HG02885 (cell line): ENCODE data around the gene PCMTD2.
"Not testable (repeated sequence)": the region's sequence is repeated elsewhere in the genome, so short reads cannot be mapped to it uniquely, and the experiment has no call there.

Source experiments
- ATAC-seq: cut with Tn5 transposase; IDR thresholded peaks from one replicate; pipeline ENCODE4 v1.9.1; 2021; ENCODE audit warnings: mild to moderate bottlenecking; ENCODE audit not compliant: unreplicated experiment, poor library complexity

The PCMTD2 gene

DNA sequence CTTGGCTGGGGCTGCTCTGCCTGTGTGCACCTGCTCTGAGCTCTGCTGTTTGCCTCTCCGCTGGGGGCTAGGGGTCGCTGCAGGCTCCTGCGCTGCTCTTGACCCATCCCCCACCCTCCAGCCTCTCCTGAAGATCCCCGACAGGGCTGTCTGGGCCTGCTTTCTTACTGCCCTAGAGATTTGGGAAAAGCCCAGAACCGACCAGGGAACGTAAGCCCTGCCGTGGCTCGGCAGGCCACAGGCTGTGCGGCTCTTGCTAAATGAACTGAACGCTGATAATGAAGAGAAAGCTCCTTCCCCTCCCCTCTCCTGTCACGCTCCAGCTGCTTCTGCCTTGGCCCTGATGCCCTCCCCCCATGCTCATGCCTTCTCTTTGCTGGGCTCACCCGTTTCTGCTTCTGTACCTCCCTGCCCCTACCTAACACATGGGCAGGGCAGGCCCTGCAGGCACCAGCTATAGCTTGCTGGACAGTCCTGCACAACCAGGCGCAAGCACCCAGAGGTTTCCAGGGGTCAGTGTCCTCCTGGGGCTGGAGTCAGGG is 32.0 kb upstream of the PCMTD2 start:
- no peak for ATAC-seq

DNA sequence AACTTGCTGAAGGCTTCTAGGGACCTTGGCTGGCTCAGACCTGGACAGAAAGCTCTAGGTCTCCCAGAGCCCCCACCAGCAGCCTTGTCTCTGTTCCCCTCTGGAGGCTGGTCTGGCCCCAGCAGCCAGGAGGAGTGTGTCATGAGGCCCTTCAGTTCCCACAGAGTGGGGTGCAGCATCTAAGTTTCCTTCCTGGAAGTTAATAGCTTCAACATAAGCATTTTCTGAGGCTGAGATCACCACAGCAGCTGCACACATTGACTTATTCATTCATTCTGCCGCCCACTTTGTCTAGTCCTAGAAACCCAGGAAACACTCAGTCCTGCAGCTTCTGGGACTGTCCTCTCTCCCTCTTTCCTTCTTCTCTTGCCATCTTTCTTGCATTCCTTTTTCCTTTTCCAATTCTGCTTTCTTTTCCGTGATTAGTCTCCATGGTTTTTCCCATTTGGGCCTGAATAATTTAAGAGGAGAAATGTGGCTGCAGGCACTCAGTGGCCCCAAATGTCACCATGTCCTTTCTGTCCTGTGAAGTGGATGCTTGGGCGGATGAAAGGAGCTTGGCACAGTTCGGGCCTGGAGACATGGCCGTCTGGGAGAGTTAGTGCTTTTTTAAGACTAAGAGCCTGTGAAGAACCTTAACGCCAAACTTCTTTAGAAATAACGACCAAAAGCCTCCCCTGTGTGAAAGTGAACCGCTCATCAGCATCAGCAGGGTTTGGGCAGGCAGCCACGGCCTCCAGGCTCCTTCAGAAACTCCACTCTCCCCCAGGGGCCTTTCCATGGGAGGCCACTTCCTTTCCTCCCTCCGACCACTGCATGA is 31.0 kb upstream of the PCMTD2 start:
- no peak for ATAC-seq

DNA sequence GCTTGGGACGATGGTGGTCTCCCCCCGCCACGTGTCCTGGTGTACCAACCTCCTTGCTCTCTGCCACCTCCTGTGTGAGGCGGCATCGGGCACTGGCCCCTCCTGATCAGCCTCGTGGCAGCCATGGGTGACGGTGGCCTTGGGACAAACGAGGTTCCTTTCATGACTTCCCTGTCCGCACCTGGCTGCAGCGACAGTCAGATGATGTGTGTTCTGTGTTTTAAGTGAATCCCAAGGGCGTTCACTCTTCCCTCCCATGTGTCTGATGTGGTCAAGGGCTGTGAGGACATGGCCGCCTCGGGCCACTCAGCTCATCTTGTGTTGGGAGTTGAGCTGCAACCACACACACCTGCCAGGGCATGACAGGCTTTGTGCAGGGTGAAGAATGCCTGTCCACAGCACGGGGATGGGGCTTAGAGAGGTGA is 30.4 kb upstream of the PCMTD2 start:
- no peak for ATAC-seq

DNA sequence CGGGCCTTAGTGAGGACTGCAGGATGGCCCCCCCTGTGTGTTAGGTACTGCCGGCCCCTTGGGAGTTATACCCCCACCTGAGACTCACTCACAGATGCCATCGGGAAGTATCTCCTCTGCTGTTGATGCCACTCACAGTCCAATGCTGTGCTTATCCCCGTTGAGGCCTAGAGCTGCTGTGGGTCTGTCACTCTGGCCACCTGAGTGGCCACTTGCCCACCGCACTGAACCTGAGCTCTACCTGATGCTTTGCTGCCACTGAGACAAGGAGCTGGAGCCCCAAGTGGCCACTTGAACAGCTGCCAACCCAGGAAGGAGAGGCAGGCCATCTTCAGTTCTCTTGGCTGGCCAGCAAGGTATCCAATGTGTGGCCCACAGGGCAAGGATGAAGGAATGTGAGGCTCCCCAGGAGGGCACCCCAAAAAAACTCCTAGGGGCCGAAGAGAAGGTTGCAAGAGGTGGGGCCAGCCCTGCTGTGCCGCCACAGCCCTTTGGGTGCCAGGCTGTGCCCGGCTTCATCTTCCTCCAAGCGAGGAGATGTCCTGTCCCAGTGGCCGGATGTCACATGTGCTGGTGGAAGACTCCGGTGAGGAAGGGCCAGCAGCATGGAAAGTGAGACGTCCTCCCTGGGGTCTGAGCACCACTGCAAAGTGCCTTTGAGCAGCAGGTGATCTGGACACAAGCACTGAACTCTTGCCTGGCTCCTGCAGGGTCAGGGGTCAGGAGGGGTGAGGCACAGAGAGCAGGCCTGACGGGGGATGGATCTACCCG is 29.5 kb upstream of the PCMTD2 start:
- no peak for ATAC-seq

DNA sequence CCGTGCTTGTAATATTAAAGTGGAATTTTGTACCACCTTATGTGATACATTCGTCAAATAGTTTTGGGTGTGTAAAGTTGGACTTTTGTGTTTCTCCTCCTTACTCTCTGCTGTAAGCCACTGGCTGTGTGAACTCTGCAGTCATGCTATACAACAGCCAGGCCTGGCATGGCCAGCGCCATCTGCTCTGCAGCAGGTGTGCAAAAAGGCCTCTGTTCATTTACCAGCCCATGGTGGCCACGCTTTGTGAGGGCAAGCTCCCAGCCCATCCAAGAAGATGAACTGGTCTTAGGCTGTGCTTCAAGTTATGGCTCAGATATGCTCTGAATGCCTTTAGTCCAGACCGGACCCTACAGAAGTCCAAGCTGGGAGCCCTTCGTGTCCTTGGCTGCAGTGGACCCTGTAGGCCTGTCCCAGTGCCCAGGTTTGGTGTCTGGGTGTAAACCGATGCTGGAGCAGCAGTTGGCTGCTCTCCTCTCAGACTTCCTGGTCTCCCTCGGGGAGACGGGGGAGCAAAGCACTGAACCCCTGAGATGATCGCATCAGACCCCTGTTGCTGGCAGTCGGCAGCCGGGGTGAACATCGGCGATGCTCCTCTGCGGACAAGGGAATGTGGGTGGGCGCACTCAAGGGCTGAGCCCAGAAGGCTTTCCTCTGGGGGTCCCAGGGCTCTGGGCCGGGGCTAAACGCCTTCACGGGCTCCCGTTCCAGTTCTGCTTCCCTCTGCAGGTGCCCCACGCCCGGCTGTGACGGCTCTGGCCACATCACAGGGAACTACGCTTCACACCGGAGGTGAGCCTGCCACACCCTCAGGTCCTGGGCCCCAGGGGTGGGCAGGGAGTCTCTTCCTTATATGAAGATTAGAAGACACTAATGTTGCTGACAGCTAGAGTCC is 28.6 kb upstream of the PCMTD2 start:
- ATAC-seq, result no peak

DNA sequence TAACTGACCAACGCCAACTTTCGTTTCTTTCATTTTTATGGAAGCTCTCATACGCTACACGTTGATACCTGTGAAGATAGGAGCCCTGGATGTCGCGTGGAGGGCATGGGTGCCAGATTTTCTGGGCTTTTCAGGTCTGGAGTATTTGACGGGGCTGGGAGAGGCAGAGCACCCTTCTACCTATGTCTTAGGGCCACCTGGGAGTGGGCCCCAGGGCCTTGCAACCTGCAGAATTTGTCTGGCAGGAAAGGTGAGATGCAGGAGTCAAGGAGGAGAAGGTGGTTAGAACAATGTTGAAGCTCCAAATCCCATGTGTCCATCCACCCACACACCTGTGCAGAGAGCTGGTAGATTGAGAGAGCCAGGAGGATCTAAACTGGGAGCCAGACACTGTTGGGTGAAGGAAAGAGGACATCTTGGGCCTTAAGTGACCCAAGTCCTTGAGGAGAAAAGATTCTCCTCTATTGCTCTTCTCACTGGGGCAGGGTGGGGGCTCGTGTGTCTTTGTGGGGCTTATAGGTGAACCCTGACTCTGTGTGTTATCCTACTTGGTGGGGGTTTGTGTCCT is 27.4 kb upstream of the PCMTD2 start:
- no peak for ATAC-seq

DNA sequence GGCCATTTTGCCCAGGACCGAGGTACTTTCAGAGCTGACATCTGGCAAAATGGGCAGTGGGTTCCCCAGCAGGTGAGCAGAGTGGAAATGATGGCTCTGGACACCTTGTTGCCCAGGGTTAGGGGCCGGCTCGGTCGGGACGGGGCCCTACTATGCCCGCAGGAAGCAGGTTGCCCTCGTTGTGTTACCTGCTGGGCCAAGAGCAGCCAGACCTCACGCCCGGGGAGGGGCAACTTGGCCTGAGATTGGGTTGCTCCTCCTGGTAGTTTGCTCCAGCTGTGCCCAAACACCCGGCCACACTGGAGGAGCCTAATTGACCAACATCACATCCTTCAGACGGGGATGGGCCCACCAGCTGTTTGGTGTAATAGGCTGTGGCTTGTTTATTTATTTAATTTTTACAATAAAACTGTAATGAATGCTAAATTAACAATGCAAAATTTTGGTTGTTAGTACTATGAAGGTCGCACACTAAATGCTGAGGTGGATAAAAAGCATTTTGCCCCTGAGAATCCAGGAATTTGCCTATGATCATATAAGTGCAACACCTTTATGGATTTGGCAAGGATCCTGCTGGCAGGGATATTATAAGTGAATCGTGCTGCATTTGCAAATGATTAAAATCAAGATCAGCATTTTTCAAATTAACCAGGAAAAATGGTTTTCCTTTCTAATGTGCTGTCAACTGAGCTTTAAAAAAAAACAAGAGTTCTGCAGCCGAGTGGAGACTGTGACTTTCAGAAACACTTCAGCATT is 26.6 kb upstream of the PCMTD2 start:
- no peak for ATAC-seq

DNA sequence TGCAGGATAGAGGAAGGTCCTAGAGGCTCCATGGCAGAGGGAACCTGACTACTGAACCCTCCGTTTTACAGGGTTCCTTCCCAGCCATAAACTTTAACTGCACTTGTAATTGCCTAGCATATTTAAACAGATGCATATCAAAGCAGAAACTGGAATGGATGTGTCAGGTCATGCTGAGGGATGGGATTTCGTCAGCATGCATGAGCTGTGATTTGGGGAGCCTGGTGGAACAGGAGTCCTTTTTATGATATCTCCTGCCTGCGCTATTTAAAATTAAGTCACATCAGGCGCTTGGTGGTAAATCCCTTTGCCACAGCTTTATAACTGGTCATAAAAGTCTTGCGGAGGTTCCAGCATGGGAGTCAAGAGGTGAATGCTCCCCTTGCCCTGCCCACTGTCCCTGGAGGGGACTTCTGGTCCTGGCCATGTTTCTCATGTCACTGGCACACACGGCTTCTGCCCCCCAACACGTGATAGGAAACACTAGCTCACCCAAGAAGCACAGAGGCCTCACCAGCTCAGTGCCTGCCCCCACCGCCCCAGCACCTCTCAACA is 26.0 kb upstream of the PCMTD2 start:
- no peak for ATAC-seq

DNA sequence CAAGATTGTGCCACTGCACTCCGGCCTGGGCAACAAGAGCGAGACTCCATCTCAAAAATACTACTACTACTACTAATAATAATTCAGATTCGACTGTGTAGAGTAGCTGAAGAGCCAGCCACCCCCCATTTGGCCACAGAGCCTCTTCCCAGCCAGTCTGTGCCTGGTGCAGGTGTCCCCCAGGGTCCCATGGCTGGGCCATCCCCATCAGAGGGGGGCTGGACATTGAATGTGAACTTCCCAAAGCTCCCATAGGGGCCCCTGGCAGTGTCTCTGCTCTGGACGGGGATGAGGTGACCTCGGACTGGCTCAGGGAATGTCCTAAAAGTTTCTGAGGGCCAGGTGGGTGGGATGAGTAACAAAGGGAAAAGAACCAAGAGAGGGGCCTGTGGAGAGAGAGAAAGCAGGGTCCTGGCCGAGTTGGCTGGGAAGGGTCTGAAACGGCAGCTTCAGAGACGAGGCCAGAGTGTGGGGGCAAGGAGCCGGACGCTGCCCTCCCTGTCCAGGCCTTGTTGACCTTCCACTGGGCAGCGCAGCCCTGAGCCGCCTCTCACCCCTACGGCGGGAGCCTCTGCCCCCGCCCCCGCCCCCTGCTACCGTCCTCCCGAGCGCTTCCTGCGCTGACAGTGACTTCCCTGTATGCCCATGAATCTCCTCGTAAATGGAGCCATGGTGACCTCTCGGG is 24.9 kb upstream of the PCMTD2 start:
- no peak for ATAC-seq

DNA sequence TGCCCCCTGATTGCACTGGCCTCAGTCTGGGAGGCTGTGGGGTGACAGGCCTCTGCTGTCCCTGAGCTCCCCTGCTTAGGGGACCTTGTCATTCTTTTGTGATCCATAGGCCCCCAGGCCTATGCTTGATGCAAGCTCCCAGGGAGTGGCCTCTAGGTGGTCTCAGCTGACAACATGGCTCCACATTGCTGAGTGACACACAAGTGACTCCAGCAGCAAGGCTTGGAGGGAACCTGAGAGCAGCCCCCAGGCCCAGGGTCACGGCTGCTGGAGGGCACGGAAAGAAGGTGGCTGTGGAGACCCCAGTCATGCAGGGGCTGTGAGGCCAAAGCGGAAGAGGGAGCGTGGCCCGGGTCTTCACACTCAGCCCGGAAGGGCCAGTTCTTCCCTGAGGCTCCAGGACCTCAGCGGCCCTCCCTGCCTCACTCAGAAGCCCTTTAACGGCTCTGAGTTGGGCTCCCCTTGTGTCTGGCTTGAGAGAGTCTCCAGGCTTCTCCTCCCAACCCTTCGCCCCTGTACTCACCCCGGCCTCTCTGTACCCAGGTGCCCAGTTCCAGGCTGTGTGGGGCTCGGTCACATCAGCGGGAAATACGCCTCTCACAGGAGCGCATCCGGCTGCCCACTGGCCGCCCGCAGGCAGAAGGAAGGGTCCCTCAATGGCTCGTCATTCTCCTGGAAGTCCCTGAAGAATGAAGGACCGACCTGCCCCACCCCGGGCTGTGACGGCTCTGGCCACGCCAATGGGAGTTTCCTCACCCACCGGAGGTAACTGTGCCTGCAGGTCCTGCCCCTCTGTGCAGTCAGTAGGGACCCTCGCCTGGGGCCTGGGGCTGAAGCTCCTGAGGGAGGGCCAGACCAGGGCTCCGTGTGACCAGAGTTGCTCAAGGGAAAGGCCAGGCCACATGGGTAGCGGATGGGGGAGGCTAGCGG is 23.7 kb upstream of the PCMTD2 start:
- no peak for ATAC-seq

DNA sequence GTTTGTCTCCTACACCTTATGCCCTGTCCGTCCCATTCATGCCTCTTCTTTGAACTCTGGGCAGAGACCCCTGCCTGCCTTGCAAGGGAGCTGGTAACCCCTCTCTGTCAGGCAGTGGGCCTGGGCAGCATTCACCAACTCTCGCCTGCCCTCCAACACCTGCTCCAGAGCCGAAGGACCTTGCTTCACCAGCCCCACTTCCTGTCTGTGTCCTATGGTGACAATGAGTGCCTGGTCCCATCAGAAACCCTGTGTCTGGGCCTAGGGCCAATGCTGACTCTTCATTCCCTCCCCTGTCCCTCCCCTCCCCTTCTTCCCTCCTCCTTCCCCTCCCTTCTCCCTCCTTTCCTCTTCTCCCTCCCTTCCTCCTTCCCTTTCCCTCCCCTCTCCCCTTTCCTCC is 22.8 kb upstream of the PCMTD2 start:
- no peak for ATAC-seq

DNA sequence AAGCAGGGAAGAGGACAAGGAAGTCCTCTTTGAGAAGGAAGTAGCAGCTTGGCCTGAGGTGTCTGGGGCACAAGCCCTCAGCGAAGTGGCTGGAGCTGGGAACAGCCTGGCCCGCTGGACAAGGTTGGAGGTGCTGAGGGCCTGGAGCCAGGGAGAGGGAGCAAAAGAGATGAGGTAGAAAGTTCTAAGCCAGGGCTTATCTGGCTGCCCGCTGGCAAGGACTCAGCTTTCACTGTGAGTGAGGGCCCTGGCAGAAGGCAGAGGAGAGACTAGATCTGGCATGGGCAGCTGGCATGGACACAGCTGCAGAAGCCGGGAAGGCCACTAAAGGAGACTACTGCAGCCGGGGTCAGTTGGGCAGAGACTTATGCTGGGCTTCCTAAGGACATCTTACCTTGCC is 21.8 kb upstream of the PCMTD2 start:
- no peak for ATAC-seq

DNA sequence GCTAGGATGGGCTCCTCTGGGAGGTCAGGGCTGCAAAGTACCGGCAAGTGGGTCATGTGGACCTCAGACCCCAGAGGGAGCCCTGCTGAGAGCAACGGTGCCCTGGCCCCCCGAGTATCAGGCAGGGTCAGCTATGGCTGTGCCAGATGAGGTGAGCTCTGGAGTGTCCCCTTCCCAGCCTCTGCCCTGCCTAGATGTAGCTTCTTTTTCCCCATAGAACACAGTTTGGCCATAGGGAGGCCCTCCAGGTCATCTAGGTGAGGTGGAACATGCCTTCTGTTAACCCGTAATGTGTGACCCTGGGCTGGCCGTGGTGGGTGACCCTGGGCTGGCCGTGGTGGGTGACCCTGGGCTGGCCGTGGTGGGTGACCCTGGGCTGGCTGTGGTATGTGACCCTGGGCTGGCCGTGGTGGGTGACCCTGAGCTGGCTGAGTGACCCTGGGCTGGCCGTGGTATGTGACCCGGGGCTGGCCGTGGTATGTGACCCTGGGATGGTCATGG is 21.2 kb upstream of the PCMTD2 start:
- ATAC-seq, result no peak

DNA sequence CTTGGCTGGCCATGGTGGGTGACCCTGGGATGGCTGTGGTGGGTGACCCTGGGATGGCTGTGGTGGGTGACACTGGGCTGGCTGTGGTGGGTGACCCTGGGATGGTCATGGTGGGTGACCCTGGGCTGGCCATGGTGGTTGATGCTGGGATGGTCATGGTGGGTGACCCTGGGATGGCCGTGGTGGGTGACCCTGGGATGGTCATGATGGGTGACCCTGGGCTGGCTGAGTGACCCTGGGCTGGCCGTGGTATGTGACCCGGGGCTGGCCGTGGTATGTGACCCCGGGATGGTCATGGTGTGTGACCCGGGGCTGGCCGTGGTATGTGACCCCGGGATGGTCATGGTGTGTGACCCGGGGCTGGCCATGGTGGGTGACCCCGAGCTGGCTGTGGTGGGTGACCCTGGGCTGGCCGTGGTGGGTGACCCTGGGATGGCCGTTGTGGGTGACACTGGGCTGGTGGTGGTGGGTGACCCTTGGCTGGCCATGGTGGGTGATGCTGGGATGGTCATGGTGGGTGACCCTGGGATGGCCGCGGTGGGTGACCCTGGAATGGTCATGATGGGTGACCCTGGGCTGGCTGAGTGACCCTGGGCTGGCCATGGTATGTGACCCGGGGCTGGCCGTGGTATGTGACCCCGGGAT is 20.5 kb upstream of the PCMTD2 start:
- not testable (repeated sequence) for ATAC-seq

DNA sequence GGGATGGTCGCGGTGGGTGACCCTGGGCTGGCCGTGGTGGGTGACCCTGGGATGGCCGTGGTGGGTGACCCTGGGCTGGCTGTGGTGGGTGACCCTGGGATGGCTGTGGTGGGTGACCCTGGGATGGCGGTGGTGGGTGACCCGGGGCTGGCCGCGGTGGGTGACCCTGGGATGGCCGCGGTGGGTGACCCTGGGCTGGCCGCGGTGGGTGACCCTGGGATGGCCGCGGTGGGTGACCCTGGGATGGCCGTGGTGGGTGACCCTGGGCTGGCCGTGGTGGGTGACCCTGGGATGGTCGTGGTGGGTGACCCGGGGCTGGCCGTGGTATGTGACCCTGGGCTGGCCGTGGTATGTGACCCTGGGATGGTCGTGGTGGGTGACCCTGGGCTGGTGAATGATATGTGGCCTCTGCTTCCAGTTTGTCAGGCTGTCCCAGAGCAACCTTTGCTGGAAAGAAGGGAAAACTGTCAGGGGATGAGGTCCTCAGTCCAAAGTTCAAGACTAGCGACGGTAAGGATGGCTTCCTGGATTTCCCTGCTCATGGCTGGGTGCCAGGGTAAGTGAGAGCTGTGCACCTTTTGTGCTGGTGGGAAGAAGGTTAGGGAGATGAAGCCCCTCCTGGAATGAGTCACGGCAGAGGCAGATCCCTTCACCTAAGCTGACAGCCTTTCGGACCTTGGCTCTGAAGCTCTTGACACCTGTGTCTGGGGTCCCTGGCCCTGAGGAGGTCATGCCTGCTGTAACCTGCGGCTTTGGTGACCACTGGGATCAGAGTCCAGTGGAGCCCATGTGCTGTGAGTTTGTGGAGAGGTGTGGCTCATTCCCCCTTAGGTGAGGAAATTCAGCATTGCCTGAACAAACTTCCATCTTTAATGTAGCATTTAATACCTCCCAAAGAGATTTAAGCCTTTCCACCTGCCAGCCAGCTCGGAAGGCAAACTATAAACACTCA is 19.1 kb upstream of the PCMTD2 start:
- no peak for ATAC-seq

DNA sequence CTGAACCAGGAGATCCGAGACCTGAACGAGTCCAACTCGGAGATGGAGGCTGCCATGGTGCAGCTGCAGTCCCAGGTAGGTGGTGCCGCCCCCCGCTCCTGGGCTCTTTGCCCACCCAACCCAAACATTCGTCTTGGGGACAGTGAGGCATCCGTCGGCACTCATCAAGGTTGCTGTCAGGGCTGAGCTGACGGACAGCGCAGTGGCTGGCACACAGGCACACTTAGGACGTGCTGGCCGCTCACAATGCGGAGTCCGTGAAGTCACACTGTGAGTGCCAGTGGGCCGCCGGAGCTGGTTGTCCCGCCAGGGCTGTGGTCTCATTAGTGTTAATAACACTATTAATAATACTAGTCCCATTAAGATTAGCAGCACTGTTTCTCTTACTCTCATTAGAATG is 18.2 kb upstream of the PCMTD2 start:
- ATAC-seq, result no peak
